Hepatocyte (in vitro differentiated cells): ENCODE data around the gene DEFB110. TPM values are rescaled to one million over a fixed set of nuclear protein-coding genes. Genes with fewer than 3 reads are reported as not detected.

Experiments used
- DNase-seq: peaks from one replicate; pipeline ENCODE4 v3.0.0-alpha.2; 2016; ENCODE audit warnings: low spot score
- H2AFZ ChIP-seq: fragments of 200-600 bp; sonication (generic); 2 replicates; pipeline ENCODE4 v1.6.0; 2016; ENCODE audit warnings: antibody characterized with exemption, mild to moderate bottlenecking
- H3K27ac ChIP-seq: fragments of 200-600 bp; sonication (generic); 2 replicates; pipeline ENCODE4 v1.5.1; 2016; ENCODE audit warnings: mild to moderate bottlenecking
- H3K27me3 ChIP-seq: fragments of 200-600 bp; sonication (generic); 2 replicates; pipeline ENCODE4 v1.6.1; 2016
- H3K36me3 ChIP-seq: fragments of 200-600 bp; sonication (generic); replicated peaks from 2 replicates; pipeline ENCODE4 v1.5.1; 2016; ENCODE audit warnings: low read depth; ENCODE audit not compliant: insufficient read depth
- H3K4me1 ChIP-seq: fragments of 200-600 bp; sonication (generic); 2 replicates; pipeline ENCODE4 v1.5.1; 2016; ENCODE audit warnings: mild to moderate bottlenecking, moderate library complexity; ENCODE audit not compliant: insufficient read depth
- H3K4me2 ChIP-seq: fragments of 200-600 bp; sonication (generic); 2 replicates; pipeline ENCODE4 v1.6.0; 2016
- H3K4me3 ChIP-seq: fragments of 200-600 bp; sonication (generic); 2 replicates; pipeline ENCODE4 v1.5.1; 2016; ENCODE audit warnings: mild to moderate bottlenecking
- H3K79me2 ChIP-seq: fragments of 200-600 bp; sonication (generic); 2 replicates; pipeline ENCODE4 v1.6.0; 2017; ENCODE audit warnings: mild to moderate bottlenecking
- H3K9me2 ChIP-seq: fragments of 200-600 bp; sonication (generic); replicated peaks from 2 replicates; pipeline ENCODE4 v1.6.0; 2017; ENCODE audit warnings: mild to moderate bottlenecking; ENCODE audit not compliant: insufficient read depth
- H3K9me3 ChIP-seq: fragments of 200-600 bp; sonication (generic); 2 replicates; pipeline ENCODE4 v1.5.1; 2016; ENCODE audit warnings: low read depth, mild to moderate bottlenecking
- H4K20me1 ChIP-seq: fragments of 200-600 bp; sonication (generic); 2 replicates; pipeline ENCODE4 v1.6.0; 2016; ENCODE audit warnings: mild to moderate bottlenecking; ENCODE audit not compliant: insufficient read depth, poor library complexity, severe bottlenecking
- CTCF ChIP-seq: fragments of 200-600 bp; sonication (generic); IDR thresholded peaks from 2 replicates; pipeline ENCODE4 v1.5.1; 2016; ENCODE audit warnings: antibody characterized with exemption, mild to moderate bottlenecking; ENCODE audit not compliant: poor library complexity
- EZH2 ChIP-seq: fragments of 200-600 bp; sonication (generic); IDR thresholded peaks from 2 replicates; pipeline ENCODE4 v1.6.1; 2016; ENCODE audit warnings: antibody characterized with exemption, mild to moderate bottlenecking, borderline replicate concordance
- EZH2phosphoT487 ChIP-seq: fragments of 200-600 bp; sonication (generic); IDR thresholded peaks from one replicate; pipeline ENCODE4 v1.6.1; 2018; ENCODE audit warnings: antibody characterized with exemption, mild to moderate bottlenecking, low read depth, moderate library complexity; ENCODE audit not compliant: unreplicated experiment, severe bottlenecking
- WGBS: methylation state at CpG from one replicate; pipeline ENCODE4 v1.1.6; 2016; ENCODE audit warnings: low lambda C conversion rate; ENCODE audit errors: missing lambda C conversion rate; 5-methylcytosine and 5-hydroxymethylcytosine counted together
- polyA plus RNA-seq: library from polyadenylated mRNA; unstranded; fragments of >200 nt; fragmentation: Nextera tagmentation; extraction: Ambion mirVana; gene quantifications from 2 replicates; pipeline ENCODE4 v1.2.1, GENCODE V29; 2016
- total RNA-seq: library from RNA; depleted of rRNA; stranded (reverse); fragments of >200 nt; gene quantifications from 2 replicates; pipeline ENCODE4 v1.2.3, GENCODE V29; 2014

DEFB110 gene
- total and polyA plus RNA-seq, 2 experiments from 2014 or later, result not detected

DNA sequence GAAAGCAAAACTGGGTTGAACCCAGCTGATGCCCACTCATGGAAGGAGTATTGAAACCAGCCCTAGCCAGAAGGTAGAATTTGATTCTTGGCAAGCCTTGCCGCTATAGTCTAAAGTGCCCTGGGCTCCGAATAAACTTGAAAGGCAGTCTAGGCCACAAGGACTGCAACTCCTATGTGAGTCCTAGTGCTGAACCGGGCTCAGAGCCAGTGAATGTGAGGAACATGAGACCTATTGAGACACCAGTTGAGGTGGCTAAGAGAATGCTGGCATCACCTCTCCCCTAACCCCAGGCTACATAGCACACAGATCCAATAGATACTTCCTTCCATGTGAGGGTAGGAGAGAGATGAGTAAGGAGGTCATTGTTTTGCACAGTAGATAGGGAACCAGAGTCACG, 3.5 kb upstream of the DEFB110 start:
- Histone ChIP-seq H3K4me3 (no peak overlapping the region), H3K27me3 (no peaks in the 10 kb centered on the region), H3K79me2 (no peaks in the 10 kb centered on the region), H4K20me1 (no peaks in the 10 kb centered on the region), H3K4me2 (no peak overlapping the region), H3K4me1 (no peaks in the 10 kb centered on the region), H3K27ac (no peak overlapping the region), H3K9me3 (no peaks in the 10 kb centered on the region), H3K9me2 (no peaks in the 10 kb centered on the region), H3K36me3 (no peaks in the 10 kb centered on the region), H2AFZ (no peak overlapping the region)
- 87% methylated on average over 4 of the region's 4 CpGs for WGBS
- TF ChIP-seq CTCF (no peak), EZH2phosphoT487 (no peak)
- DNase-seq, result no peak

GRCh38 chr6:50007819-50008218, 14.0 kb downstream of the DEFB110 start:
- no peak for DNase-seq
- Histone ChIP-seq H3K4me1 (no peaks in the 10 kb centered on the region), H2AFZ (no peak overlapping the region), H3K36me3 (no peaks in the 10 kb centered on the region), H3K27ac (no peak overlapping the region), H3K27me3 (no peaks in the 10 kb centered on the region), H3K4me3 (no peak overlapping the region), H3K79me2 (no peaks in the 10 kb centered on the region), H3K9me2 (no peaks in the 10 kb centered on the region), H3K9me3 (no peaks in the 10 kb centered on the region), H3K4me2 (no peak overlapping the region), H4K20me1 (no peaks in the 10 kb centered on the region)
- WGBS, result 88% methylated on average over 3 of the region's 3 CpGs
- TF ChIP-seq CTCF (no peak), EZH2phosphoT487 (no peak), EZH2 (no peak)

GRCh38 chr6:50003139-50003538, 18.7 kb downstream of the DEFB110 start:
- Histone ChIP-seq H3K36me3 (no peaks in the 10 kb centered on the region), H3K79me2 (no peaks in the 10 kb centered on the region), H3K4me3 (no peak overlapping the region), H3K9me3 (no peaks in the 10 kb centered on the region), H3K4me1 (no peaks in the 10 kb centered on the region), H2AFZ (no peak overlapping the region), H3K9me2 (no peaks in the 10 kb centered on the region), H3K4me2 (no peak overlapping the region), H3K27ac (no peak overlapping the region), H3K27me3 (no peaks in the 10 kb centered on the region), H4K20me1 (no peaks in the 10 kb centered on the region)
- TF ChIP-seq CTCF (no peak), EZH2 (no peak), EZH2phosphoT487 (no peak)
- WGBS, result 82% methylated on average over 3 of the region's 3 CpGs
- DNase-seq, result no peak

GRCh38 chr6:49995278-49995677, 26.5 kb downstream of the DEFB110 start:
- no peaks in the 10 kb centered on the region for H3K27me3 ChIP-seq

More at GRCh38 chr6:49995278-49995677, 26.5 kb downstream of the DEFB110 start:
- Histone ChIP-seq H3K36me3 (no peaks in the 10 kb centered on the region), H3K4me2 (no peak overlapping the region), H3K27ac (no peak overlapping the region), H4K20me1 (no peaks in the 10 kb centered on the region), H3K4me1 (no peaks in the 10 kb centered on the region), H3K9me3 (no peaks in the 10 kb centered on the region), H2AFZ (no peak overlapping the region), H3K79me2 (no peaks in the 10 kb centered on the region), H3K9me2 (no peaks in the 10 kb centered on the region), H3K4me3 (no peak overlapping the region)
- no peak for TF ChIP-seq EZH2phosphoT487
- TF ChIP-seq EZH2, result no peak
- TF ChIP-seq CTCF, result no peak
- DNase-seq, result no peak
